B cell (primary cell): ENCODE measurements around the gene LCN10.

Source experiments
- CTCF ChIP-seq: fragments of 200-600 bp; IDR thresholded peaks from one replicate; pipeline ENCODE4 v1.8.0; 2022; ENCODE audit warnings: antibody characterized with exemption, mild to moderate bottlenecking
- EZH2 ChIP-seq: IDR thresholded peaks from 2 replicates; pipeline ENCODE4 v1.6.1; 2012; ENCODE audit warnings: borderline replicate concordance, low read depth, mild to moderate bottlenecking, moderate library complexity, low read length; ENCODE audit not compliant: insufficient read depth, poor library complexity, severe bottlenecking

GRCh38 chr9:136740491-136740890, 2.2 kb downstream of the LCN10 start:
- no peak for TF ChIP-seq CTCF
- no peak for TF ChIP-seq EZH2
